ENCODE results near the gene AKAP5. TPM values are rescaled to one million over a fixed set of nuclear protein-coding genes. Genes with fewer than 3 reads are reported as not detected.

The AKAP5 gene
- total and polyA plus RNA-seq, 9 of the 15 experiments (the other 6 are each of a cell fraction or from before 2014, with no cell fraction given), result 0.06 to 0.94 (median 0.34) TPM

DNA sequence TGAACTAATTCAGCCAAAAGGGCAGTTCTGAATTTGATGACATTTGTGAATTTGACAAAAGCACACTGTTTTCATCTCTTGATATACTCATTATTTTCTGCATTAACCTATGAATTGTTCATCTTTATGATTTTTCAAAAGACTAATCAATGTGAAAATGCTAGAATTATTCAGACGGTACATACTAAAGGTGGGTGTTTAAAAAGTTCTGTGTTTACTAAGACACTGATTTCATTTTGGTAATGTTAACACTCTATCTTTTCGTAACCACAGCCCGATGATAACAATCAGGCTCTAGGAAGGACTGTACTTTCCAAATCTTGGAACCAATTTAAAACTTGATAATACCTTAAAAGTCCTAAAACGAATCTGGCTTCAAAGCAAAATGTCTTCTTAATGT, 9.4 kb downstream of the AKAP5 start:
- ATAC-seq (no peak), FAIRE-seq (no peak), DNase-seq (ENCODE audit: extremely low read depth in 1 of 4, low spot score in 3 of 4) (no peak)
- Histone ChIP-seq H3K9me3 (replicated peaks; ENCODE audit: control insufficient read depth, insufficient read depth, low read depth, low read length) (no peaks in the 10 kb centered on the region), H3K27ac (ENCODE audit: extremely low read depth, low read depth, low read length) (no peak overlapping the region), H4K20me1 (replicated peaks; ENCODE audit: control insufficient read depth, insufficient read depth, low read length) (no peaks in the 10 kb centered on the region), H3K27me3 (ENCODE audit: control insufficient read depth in 2 of 2, insufficient read depth in 2 of 2, low read length in 2 of 2) (no peaks in the 10 kb centered on the region), H3K79me2 (ENCODE audit: control insufficient read depth, insufficient read depth, low read length) (no peaks in the 10 kb centered on the region), H3K4me3 (no peak overlapping the region), H3K4me2 (ENCODE audit: insufficient read depth, low read length) (no peak overlapping the region), H3K4me1 (replicated peaks in 1 of 2; ENCODE audit: control insufficient read depth in 2 of 2, insufficient read depth in 2 of 2, low read length in 2 of 2) (no peaks in the 10 kb centered on the region), H3K9me1 (ENCODE audit: control insufficient read depth, insufficient read depth, low read length) (no peaks in the 10 kb centered on the region), H2AFZ (ENCODE audit: low read depth, low read length) (no peak overlapping the region), H3K36me3 (ENCODE audit: control insufficient read depth, insufficient read depth, low read length) (no peaks in the 10 kb centered on the region), H3K9ac (ENCODE audit: insufficient read depth in 1 of 2, low read depth in 2 of 2, low read length in 2 of 2) (no peak overlapping the region)
- intact Hi-C loops (cut with micrococcal nuclease), result no loop called here
- ChIA-PET CTCF (ENCODE audit: low intra/inter-chr PET ratio) (no interaction called here), POLR2A (no interaction called here)
- in situ Hi-C loops (cut with MboI), result no loop called here
- 46% methylated on average over 4 of the region's 4 CpGs for WGBS (ENCODE audit: insufficient coverage, low coverage, missing lambda C conversion rate)
- no peak for TF ChIP-seq ARNT (IDR thresholded peaks at IDR 0.05)
- TF ChIP-seq, protein P1, sequence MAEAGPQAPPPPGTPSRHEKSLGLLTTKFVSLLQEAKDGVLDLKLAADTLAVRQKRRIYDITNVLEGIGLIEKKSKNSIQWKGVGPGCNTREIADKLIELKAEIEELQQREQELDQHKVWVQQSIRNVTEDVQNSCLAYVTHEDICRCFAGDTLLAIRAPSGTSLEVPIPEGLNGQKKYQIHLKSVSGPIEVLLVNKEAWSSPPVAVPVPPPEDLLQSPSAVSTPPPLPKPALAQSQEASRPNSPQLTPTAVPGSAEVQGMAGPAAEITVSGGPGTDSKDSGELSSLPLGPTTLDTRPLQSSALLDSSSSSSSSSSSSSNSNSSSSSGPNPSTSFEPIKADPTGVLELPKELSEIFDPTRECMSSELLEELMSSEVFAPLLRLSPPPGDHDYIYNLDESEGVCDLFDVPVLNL (CRISPR knock-in tag; IDR thresholded peaks at IDR 0.05; ENCODE audit: low read depth), result no peak
- TF ChIP-seq TBP (optimal IDR thresholded peaks at IDR 0.05; ENCODE audit: low read depth, low read length), result no peak
- TF ChIP-seq BCOR (IDR thresholded peaks at IDR 0.05), result no peak
- TF ChIP-seq ARID2 (IDR thresholded peaks at IDR 0.05), result no peak
- TF ChIP-seq MAFG (tag; conservative IDR thresholded peaks at IDR 0.05), result no peak
- TF ChIP-seq, protein P2, sequence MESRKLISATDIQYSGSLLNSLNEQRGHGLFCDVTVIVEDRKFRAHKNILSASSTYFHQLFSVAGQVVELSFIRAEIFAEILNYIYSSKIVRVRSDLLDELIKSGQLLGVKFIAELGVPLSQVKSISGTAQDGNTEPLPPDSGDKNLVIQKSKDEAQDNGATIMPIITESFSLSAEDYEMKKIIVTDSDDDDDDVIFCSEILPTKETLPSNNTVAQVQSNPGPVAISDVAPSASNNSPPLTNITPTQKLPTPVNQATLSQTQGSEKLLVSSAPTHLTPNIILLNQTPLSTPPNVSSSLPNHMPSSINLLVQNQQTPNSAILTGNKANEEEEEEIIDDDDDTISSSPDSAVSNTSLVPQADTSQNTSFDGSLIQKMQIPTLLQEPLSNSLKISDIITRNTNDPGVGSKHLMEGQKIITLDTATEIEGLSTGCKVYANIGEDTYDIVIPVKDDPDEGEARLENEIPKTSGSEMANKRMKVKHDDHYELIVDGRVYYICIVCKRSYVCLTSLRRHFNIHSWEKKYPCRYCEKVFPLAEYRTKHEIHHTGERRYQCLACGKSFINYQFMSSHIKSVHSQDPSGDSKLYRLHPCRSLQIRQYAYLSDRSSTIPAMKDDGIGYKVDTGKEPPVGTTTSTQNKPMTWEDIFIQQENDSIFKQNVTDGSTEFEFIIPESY (CRISPR knock-in tag; IDR thresholded peaks at IDR 0.05), result no peak
- no peak for TF ChIP-seq KDM4B (IDR thresholded peaks at IDR 0.05; ENCODE audit: borderline replicate concordance in 2 of 2, low read depth in 1 of 2)
- TF ChIP-seq TAF7 (tag; IDR thresholded peaks at IDR 0.05), result no peak
- no peak for TF ChIP-seq ZNF57 (CRISPR knock-in tag; IDR thresholded peaks at IDR 0.05)
- TF ChIP-seq, protein P3, sequence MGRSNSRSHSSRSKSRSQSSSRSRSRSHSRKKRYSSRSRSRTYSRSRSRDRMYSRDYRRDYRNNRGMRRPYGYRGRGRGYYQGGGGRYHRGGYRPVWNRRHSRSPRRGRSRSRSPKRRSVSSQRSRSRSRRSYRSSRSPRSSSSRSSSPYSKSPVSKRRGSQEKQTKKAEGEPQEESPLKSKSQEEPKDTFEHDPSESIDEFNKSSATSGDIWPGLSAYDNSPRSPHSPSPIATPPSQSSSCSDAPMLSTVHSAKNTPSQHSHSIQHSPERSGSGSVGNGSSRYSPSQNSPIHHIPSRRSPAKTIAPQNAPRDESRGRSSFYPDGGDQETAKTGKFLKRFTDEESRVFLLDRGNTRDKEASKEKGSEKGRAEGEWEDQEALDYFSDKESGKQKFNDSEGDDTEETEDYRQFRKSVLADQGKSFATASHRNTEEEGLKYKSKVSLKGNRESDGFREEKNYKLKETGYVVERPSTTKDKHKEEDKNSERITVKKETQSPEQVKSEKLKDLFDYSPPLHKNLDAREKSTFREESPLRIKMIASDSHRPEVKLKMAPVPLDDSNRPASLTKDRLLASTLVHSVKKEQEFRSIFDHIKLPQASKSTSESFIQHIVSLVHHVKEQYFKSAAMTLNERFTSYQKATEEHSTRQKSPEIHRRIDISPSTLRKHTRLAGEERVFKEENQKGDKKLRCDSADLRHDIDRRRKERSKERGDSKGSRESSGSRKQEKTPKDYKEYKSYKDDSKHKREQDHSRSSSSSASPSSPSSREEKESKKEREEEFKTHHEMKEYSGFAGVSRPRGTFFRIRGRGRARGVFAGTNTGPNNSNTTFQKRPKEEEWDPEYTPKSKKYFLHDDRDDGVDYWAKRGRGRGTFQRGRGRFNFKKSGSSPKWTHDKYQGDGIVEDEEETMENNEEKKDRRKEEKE (IDR thresholded peaks at IDR 0.05; ENCODE audit: borderline replicate concordance in 1 of 2, control insufficient read depth in 1 of 2, low read depth in 2 of 2, low read length in 1 of 2), result no peak
- no peak for TF ChIP-seq SMAD4 (CRISPR knock-in tag; conservative IDR thresholded peaks at IDR 0.05)
- no peak for TF ChIP-seq SPI1 (IDR thresholded peaks at IDR 0.05; ENCODE audit: borderline replicate concordance, low read depth, low read length)
- TF ChIP-seq HEY1 (CRISPR knock-in tag; IDR thresholded peaks at IDR 0.05; ENCODE audit: borderline replicate concordance), result no peak
- no peak for TF ChIP-seq TAL1 (IDR thresholded peaks at IDR 0.05)
- BruUV-seq (replicated peaks), result no TSS peak

All from K562 (cell line).